GM21786 (cell line): ENCODE measurements around the gene PLA2G12B.
"Not testable (repeated sequence)": the region's sequence is repeated elsewhere in the genome, so short reads cannot be mapped to it uniquely, and the experiment has no call there.

Experiments
- ATAC-seq: cut with Tn5 transposase; IDR thresholded peaks from one replicate; pipeline ENCODE4 v1.9.1; 2021; ENCODE audit not compliant: unreplicated experiment

Gene PLA2G12B

GRCh38 chr10:72954596-72955554, at the start of gene PLA2G12B:
Gene PLA2G12B, minus strand, starts transcription at chr10:72954806. Its CDS starts 121 bp downstream, at chr10:72954685.
- no peak for ATAC-seq

GRCh38 chr10:73003822-73004221, 49.2 kb upstream of the PLA2G12B start:
- ATAC-seq = no peak

GRCh38 chr10:73000973-73001372, 46.4 kb upstream of the PLA2G12B start:
- no peak for ATAC-seq

GRCh38 chr10:72997099-72997498, 42.5 kb upstream of the PLA2G12B start:
- ATAC-seq = no peak

- not testable (repeated sequence) for ATAC-seq
Measured at GRCh38 chr10:72995459-72995858, 40.9 kb upstream of the PLA2G12B start.

GRCh38 chr10:72989771-72990170, 35.2 kb upstream of the PLA2G12B start:
- ATAC-seq = not testable (repeated sequence)

GRCh38 chr10:72984618-72985017, 30.0 kb upstream of the PLA2G12B start:
- not testable (repeated sequence) for ATAC-seq

GRCh38 chr10:72981882-72982529, 27.4 kb upstream of the PLA2G12B start:
- no peak for ATAC-seq

GRCh38 chr10:72981028-72981881, 26.6 kb upstream of the PLA2G12B start:
- ATAC-seq = no peak

GRCh38 chr10:72980348-72980747, 25.7 kb upstream of the PLA2G12B start:
- no peak for ATAC-seq

- no peak for ATAC-seq
Measured at GRCh38 chr10:72979709-72980108, 25.1 kb upstream of the PLA2G12B start.

GRCh38 chr10:72976886-72977285, 22.3 kb upstream of the PLA2G12B start:
- no peak for ATAC-seq

- no peak for ATAC-seq
Measured at GRCh38 chr10:72956001-72956400, 1.4 kb upstream of the PLA2G12B start.

GRCh38 chr10:72954230-72954595, 393 bp downstream of the PLA2G12B start:
- ATAC-seq = no peak

GRCh38 chr10:72953687-72954086, 919 bp downstream of the PLA2G12B start:
- ATAC-seq = no peak

- no peak for ATAC-seq
Measured at GRCh38 chr10:72952642-72953158, 1.9 kb downstream of the PLA2G12B start.

- ATAC-seq = no peak
Measured at GRCh38 chr10:72952189-72952588, 2.4 kb downstream of the PLA2G12B start.

- no peak for ATAC-seq
Measured at GRCh38 chr10:72951760-72952159, 2.8 kb downstream of the PLA2G12B start.

GRCh38 chr10:72948762-72949161, 5.8 kb downstream of the PLA2G12B start:
- no peak for ATAC-seq

GRCh38 chr10:72946963-72947362, 7.6 kb downstream of the PLA2G12B start:
- ATAC-seq = no peak
